T-helper 17 cell (primary cell): ENCODE measurements around the gene ALPK3. TPM values are rescaled to one million over a fixed set of nuclear protein-coding genes. Genes with fewer than 3 reads are reported as not detected.

Source experiments
- ATAC-seq: fragments of 150-1000 bp; cut with Tn5 transposase; 2 replicates; pipeline ENCODE4 v1.10.0; 2021; ENCODE audit warnings: mild to moderate bottlenecking, moderate library complexity
- DNase-seq, 3 donors: peaks; one replicate each; pipeline versions ENCODE4 v3.0.0 to v3.0.0-alpha.2; 2020 to 2021
- H3K9me3 ChIP-seq: one replicate; pipeline ENCODE4 v1.7.0; 2013; ENCODE audit warnings: low read length, mild to moderate bottlenecking; ENCODE audit not compliant: control insufficient read depth, poor library complexity, severe bottlenecking
- H3K27ac Mint-ChIP-seq: one replicate; pipeline ENCODE4 v1.8.0; 2022; ENCODE audit warnings: mild to moderate bottlenecking, moderate library complexity, mixed read lengths
- H3K27me3 Mint-ChIP-seq: one replicate; pipeline ENCODE4 v1.8.0; 2022; ENCODE audit warnings: mixed read lengths
- H3K36me3 Mint-ChIP-seq: one replicate; pipeline ENCODE4 v1.8.0; 2022; ENCODE audit warnings: low read depth, mixed read lengths
- H3K4me1 Mint-ChIP-seq: one replicate; pipeline ENCODE4 v1.8.0; 2022; ENCODE audit warnings: mild to moderate bottlenecking, mixed read lengths
- H3K4me3 Mint-ChIP-seq: one replicate; pipeline ENCODE4 v1.8.0; 2022; ENCODE audit warnings: mild to moderate bottlenecking, moderate library complexity, mixed read lengths
- total RNA-seq, 4 donors: library from RNA in 2 of 4; stranded (reverse) in 2 of 4; gene quantifications; one replicate each; pipeline ENCODE4 v1.2.3 and lab custom pipeline; 2022 to 2026

ALPK3 gene
- total RNA-seq, 2 donors from 2014 or later, result 0.15 to 0.78 TPM

GRCh38 chr15:84881520-84881830 lies 64.3 kb downstream of the ALPK3 start:
- peaks cover 5% of the 10 kb centered on the region for H3K4me1 Mint-ChIP-seq
- peaks cover 2% of the 10 kb centered on the region for H3K36me3 Mint-ChIP-seq
- no peaks in the 10 kb centered on the region for H3K9me3 ChIP-seq
- DNase-seq, result no peak
- peaks cover 15% of the 10 kb centered on the region for H3K27me3 Mint-ChIP-seq
- no peak for ATAC-seq
- H3K27ac Mint-ChIP-seq, result no peak overlapping the region
- H3K4me3 Mint-ChIP-seq, result no peak overlapping the region

DNA sequence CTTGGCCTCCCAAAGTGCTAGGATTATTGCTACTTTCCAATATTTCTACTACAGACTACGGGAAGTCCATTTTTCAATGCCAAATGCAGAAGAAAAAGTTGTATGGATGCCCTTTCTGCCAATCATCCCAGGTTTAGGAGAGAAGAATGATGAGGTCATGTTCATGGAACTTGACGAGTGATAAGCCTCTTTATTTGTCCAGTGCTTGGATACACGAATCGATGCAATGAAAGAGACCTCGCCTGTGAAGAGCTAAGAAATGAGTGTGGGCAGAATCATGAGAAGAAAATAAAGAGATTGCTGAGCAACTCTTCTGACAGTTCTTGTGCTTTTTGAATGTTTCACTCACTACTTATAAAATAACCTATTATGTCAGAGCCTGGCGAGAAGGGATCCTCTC lies 66.3 kb downstream of the ALPK3 start:
- DNase-seq (no peak), ATAC-seq (no peak)
- H3K9me3 ChIP-seq, result no peaks in the 10 kb centered on the region
- Mint-ChIP-seq H3K4me1 (peaks cover 2% of the 10 kb centered on the region), H3K27me3 (peaks cover 15% of the 10 kb centered on the region), H3K4me3 (no peak overlapping the region), H3K36me3 (peaks cover 2% of the 10 kb centered on the region), H3K27ac (no peak overlapping the region)

- H3K36me3 Mint-ChIP-seq, result peaks cover 2% of the 10 kb centered on the region
- peaks cover 2% of the 10 kb centered on the region for H3K4me1 Mint-ChIP-seq
- H3K4me3 Mint-ChIP-seq, result no peak within 1 kb of the TSS
- DNase-seq (no peak), ATAC-seq (no peak)
- peaks cover 15% of the 10 kb centered on the region for H3K27me3 Mint-ChIP-seq
- no peak within 1 kb of the TSS for H3K27ac Mint-ChIP-seq
- no peaks in the 10 kb centered on the region for H3K9me3 ChIP-seq
Measured at GRCh38 chr15:84883916-84884781, 67.0 kb downstream of the ALPK3 start, which contains the start of gene SLC28A1. Gene SLC28A1 (plus strand): TSS chr15:84884662. CDS start chr15:84887761, 3,099 bp downstream.

DNA sequence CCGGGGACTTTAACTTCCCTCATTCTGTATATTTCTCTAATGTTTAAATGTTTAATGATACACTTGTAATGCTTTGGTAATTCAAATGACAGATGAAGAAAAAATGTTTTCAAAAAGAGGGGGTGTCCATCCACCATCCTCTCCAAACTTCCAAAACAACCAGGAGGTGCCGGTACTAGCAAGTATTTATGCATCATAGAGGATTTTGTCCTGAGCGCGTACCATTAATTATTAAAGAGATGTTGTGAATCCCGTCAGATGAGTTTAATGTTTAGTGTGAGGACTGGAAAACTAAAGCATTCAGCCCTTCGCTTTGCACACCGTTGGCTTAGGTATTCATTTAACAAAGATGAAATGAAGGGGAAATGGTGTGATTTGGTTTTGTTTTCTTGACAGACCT lies 68.6 kb downstream of the ALPK3 start:
- Mint-ChIP-seq H3K4me1 (peaks cover 4% of the 10 kb centered on the region), H3K27me3 (peaks cover 5% of the 10 kb centered on the region), H3K36me3 (peaks cover 2% of the 10 kb centered on the region), H3K27ac (no peak overlapping the region), H3K4me3 (no peak overlapping the region)
- ATAC-seq (no peak), DNase-seq (no peak)
- H3K9me3 ChIP-seq, result no peaks in the 10 kb centered on the region

DNA sequence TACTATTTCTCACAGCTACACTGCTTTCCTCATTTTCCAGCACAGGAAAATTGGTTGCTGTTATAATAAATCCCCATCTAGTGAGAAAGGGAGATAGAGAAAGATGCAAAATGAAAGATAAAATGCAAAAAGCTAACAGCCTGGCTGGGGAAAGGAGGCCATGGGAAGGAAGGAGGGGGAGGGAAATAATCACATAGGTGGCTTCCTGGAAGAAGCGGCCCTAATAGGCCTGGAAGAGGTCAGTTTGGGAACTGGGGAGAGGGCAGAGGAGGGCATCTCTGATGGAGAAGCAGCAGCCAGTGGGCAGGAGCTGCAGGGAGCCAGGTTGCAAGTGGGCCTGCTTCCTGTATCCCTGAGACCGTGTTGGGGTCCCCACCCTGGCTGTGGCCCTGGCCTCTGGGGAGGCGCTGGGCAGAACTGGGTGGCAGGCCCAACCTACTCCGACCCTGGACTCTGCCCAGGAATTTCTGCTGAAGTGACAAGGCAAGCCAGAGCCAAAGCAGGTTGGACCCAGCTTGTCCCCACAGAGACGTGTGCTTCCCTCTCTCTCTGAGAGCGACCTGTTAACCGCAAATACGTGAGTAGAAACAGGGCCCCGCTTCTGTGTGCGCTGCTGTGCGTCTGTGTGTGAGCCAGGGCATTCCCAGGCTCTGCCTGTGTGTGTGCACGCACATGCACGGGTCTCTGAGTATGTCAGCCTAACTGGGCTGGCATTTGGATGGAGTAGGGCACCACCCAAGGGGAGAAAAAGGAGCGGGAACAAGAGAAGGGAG lies 69.2 kb downstream of the ALPK3 start:
- H3K27me3 Mint-ChIP-seq, result peaks cover 8% of the 10 kb centered on the region
- H3K9me3 ChIP-seq, result no peaks in the 10 kb centered on the region
- no peak for ATAC-seq
- H3K27ac Mint-ChIP-seq, result no peak overlapping the region
- DNase-seq, result no peak
- peaks cover 5% of the 10 kb centered on the region for H3K4me1 Mint-ChIP-seq
- H3K36me3 Mint-ChIP-seq, result peaks cover 5% of the 10 kb centered on the region
- no peak overlapping the region for H3K4me3 Mint-ChIP-seq

DNA sequence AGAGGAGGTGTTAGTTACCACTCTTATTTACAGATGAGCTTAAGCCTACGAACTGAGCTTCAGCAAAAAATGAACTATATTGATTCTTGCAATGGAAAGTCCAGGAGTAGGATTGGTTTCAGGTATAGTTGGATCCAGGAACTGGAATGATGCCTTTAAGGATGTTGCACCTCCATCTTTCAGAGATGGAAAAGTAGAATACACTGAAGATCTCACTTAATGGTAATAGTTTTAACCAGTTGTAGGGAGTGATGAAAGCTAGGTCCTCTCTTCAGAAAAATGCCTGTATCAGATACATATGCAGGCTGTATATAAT lies 69.8 kb downstream of the ALPK3 start:
- H3K4me1 Mint-ChIP-seq, result peaks cover 5% of the 10 kb centered on the region
- H3K27me3 Mint-ChIP-seq, result peaks cover 13% of the 10 kb centered on the region

GRCh38 chr15:84887938-84888337 lies 70.8 kb downstream of the ALPK3 start:
- peaks cover 5% of the 10 kb centered on the region for H3K4me1 Mint-ChIP-seq
- no peak overlapping the region for H3K4me3 Mint-ChIP-seq
- H3K36me3 Mint-ChIP-seq, result peaks cover 8% of the 10 kb centered on the region
- no peak overlapping the region for H3K27ac Mint-ChIP-seq
- no peak for ATAC-seq
- peaks cover 13% of the 10 kb centered on the region for H3K27me3 Mint-ChIP-seq
- no peaks in the 10 kb centered on the region for H3K9me3 ChIP-seq
- DNase-seq, result no peak

More for the DNA sequence above, 69.8 kb downstream of the ALPK3 start:
- ATAC-seq, result no peak
- Mint-ChIP-seq H3K27ac (no peak overlapping the region), H3K4me3 (no peak overlapping the region), H3K36me3 (peaks cover 8% of the 10 kb centered on the region)
- no peak for DNase-seq
- no peaks in the 10 kb centered on the region for H3K9me3 ChIP-seq

DNA sequence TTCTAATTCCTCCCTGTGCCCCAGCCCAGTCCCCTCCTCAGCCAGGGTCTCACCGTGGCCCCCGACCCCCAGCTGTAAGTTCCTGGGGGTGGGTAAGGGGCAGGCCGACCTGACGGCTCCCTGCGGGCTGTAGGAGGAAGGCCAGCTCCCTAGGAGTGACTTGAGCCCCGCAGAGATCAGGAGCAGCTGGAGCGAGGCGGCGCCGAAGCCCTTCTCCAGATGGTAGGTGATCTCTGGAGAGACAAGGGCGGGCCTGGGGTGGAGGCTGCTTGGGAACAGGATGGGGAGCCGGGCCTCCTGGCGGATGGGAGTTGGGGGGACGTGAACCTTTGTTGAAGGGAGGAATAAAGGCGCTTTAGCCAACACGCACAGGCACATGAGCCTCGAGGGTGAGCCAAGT lies 71.5 kb downstream of the ALPK3 start:
- ATAC-seq, result no peak
- H3K4me1 Mint-ChIP-seq, result peaks cover 5% of the 10 kb centered on the region
- H3K4me3 Mint-ChIP-seq, result no peak overlapping the region
- H3K27me3 Mint-ChIP-seq, result peaks cover 16% of the 10 kb centered on the region
- H3K9me3 ChIP-seq, result no peaks in the 10 kb centered on the region
- no peak for DNase-seq
- H3K27ac Mint-ChIP-seq, result no peak overlapping the region
- H3K36me3 Mint-ChIP-seq, result peaks cover 10% of the 10 kb centered on the region

DNA sequence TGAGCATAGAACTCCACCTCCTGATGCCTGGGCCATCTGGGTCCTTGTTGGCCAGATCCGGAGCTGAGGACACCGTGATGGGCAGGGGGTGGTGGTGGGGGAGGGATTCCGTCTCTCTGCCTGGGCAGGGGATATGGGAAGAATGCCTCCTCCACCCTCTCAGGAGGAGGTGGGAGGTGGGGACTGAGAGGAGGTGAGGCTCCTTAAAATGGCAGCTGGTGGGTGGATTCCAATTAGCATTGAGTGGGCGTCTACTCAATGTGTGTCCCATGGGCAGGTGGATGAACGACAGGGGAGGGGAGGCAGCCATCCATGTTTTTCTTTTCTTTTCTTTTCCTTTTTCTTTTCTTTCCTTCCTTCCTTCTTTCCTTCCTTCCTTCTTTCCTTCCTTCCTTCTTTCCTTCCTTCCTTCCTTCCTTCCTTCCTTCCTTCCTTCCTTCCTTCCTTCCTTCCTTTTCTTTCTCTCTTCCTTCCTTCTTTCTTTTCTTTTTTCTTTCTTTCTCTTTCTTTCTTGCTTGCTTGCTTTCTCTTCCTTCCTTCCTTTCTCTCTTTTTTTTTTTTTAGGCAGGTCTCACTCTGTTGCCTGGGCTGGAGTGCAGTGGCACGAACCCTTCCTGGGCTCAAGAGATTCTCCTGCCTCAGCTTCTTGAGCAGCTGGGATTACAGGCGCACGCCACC lies 72.3 kb downstream of the ALPK3 start:
- ATAC-seq, result no peak
- Mint-ChIP-seq H3K27me3 (peaks cover 16% of the 10 kb centered on the region), H3K4me3 (no peak overlapping the region), H3K27ac (no peak overlapping the region), H3K36me3 (peaks cover 11% of the 10 kb centered on the region), H3K4me1 (peaks cover 5% of the 10 kb centered on the region)
- DNase-seq, result no peak
- H3K9me3 ChIP-seq, result no peaks in the 10 kb centered on the region

- no peaks in the 10 kb centered on the region for H3K9me3 ChIP-seq
- peaks cover 14% of the 10 kb centered on the region for H3K27me3 Mint-ChIP-seq
- no peak for DNase-seq
- peaks cover 11% of the 10 kb centered on the region for H3K36me3 Mint-ChIP-seq
- H3K27ac Mint-ChIP-seq, result no peak overlapping the region
- no peak overlapping the region for H3K4me3 Mint-ChIP-seq
- no peak for ATAC-seq
- peaks cover 5% of the 10 kb centered on the region for H3K4me1 Mint-ChIP-seq
Measured at GRCh38 chr15:84889991-84890669, 73.0 kb downstream of the ALPK3 start.

DNA sequence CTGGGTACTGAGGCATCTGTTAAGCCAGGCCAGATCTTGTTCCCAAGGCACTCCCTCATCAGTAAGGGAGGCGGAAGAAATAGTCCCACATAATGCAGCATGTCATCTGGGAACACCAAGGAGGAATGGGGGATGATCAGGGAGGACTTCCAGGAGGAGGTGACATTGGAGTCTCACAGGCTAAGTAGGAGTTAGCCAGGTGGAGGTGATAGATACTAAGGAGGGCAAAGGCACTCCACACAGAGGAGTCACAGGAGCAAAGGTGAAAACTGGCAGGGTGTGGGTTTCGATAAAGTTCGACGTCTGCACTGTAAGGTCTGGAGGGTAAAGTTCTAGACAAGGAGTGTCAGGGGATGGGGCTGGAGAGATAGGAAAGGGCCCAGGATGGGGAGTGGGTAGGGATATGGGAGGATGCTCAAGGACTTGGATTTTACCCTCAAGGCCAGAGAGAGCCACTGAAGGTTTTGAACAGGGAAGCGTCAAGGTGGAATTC lies 73.6 kb downstream of the ALPK3 start:
- no peak for DNase-seq
- peaks cover 14% of the 10 kb centered on the region for H3K27me3 Mint-ChIP-seq
- H3K27ac Mint-ChIP-seq, result no peak overlapping the region
- peaks cover 11% of the 10 kb centered on the region for H3K36me3 Mint-ChIP-seq
- H3K9me3 ChIP-seq, result no peaks in the 10 kb centered on the region
- no peak overlapping the region for H3K4me3 Mint-ChIP-seq
- ATAC-seq, result no peak
- H3K4me1 Mint-ChIP-seq, result peaks cover 5% of the 10 kb centered on the region

DNA sequence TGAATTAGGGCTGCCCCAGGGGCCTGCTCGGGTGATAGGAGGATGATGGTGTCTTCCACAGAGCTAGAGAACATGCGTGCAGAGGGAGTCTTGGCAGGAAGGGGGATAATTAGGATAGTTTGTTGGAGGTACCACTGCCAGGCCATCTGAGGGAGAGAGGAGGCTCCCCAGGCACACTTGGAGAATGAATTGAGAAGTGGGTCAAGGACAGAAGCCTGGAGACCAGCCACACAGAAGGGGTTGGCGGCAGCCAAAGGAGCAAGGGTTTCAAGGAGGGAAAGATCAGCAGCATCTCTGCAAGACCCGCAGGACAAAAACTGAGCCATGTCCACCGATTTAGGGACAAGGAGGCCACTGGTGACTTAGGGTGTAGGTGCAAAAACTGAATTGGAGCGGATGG lies 74.2 kb downstream of the ALPK3 start:
- DNase-seq, result no peak
- H3K36me3 Mint-ChIP-seq, result peaks cover 11% of the 10 kb centered on the region
- H3K4me1 Mint-ChIP-seq, result peaks cover 5% of the 10 kb centered on the region
- peaks cover 14% of the 10 kb centered on the region for H3K27me3 Mint-ChIP-seq
- no peak for ATAC-seq
- H3K27ac Mint-ChIP-seq, result no peak overlapping the region
- H3K4me3 Mint-ChIP-seq, result no peak overlapping the region
- no peaks in the 10 kb centered on the region for H3K9me3 ChIP-seq
